HG03060 (cell line): ENCODE results near the gene IBA57.
"Not testable (repeated sequence)": the region's sequence is repeated elsewhere in the genome, so short reads cannot be mapped to it uniquely, and the experiment has no call there.

Source experiments
- ATAC-seq: cut with Tn5 transposase; IDR thresholded peaks from one replicate; pipeline ENCODE4 v1.9.1; 2021; ENCODE audit warnings: low read depth, moderate number of reproducible peaks; ENCODE audit not compliant: unreplicated experiment

Gene IBA57

GRCh38 chr1:228170666-228171065, 5.1 kb downstream of the IBA57 start:
- no peak for ATAC-seq

DNA sequence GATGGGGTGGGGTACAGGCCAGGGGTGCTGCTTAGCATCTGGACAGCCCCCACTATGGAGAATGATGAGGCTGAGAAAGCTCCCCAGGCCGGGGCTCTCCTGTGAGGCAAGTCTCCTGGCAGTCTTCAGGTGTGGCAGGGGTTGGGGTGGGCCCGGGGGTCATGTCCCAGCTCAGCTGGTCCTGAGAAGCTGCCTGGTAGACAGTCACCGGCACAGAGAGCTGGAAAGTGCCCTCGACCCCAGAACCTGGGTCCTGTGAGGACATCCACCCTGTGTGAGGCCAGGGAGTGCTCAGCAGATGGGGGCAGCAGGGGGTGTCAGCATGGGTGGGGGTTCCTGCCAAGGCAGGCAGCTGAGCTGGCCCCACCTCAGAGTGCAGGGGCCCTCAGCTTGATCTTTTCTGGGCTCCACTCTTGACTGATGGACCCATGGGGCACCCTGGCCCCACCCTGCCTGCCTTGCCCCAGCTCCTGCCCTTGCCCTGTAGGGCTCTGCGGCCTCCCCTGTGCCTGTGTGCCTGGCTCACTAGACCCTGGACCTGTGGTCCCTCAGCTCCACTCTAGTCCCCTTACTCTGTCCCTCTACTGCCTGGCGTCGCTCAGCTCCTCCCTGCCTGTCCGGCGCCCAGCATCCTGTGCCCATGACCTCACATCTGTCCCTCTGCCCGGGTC, 5.8 kb downstream of the IBA57 start:
- ATAC-seq: no peak

DNA sequence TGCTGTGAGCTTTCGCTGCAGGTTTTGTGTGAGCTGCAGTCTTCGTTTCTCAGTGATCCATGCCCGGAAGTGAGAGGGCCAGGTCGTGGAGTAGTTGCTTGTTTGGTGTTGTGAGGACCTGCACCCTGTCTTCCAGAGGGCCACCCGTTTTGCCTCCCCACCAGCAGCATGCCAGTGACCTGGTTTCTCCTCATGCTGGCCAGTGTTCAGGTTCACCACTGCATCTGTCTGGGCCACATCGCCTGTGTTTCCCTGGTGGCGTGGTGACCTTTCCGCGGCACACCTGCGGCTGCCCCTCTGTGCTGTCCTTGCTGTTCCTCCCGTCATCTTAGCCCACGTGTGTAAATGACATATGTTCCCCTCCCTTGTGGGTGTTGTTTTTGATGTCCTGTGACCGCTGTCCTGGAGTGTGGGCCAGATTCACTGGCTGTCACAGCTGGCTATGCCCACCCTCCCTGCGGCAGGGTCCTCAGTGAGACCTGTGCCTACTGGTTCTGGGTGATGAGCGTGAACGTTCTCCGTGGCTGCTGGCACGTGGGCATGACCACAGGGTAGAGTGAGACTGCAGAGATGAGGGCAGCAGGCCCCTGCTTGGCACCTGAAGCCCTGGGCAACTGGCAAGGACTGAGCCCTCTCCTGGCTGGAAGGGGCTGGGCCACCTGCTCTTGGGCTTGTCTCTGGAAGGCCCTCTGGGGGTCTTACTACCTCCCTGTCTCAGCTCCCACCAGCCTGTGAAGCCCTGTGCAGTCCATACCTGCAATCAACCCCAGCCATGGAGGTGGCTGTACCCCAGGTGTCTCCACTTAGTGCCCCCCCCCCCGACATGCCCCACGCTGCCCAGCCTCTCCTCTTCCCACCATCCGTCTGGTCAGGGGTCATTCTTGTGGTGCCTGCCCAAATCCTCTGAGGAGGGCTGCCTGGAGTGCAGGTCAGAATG, 7.3 kb downstream of the IBA57 start:
- no peak for ATAC-seq

DNA sequence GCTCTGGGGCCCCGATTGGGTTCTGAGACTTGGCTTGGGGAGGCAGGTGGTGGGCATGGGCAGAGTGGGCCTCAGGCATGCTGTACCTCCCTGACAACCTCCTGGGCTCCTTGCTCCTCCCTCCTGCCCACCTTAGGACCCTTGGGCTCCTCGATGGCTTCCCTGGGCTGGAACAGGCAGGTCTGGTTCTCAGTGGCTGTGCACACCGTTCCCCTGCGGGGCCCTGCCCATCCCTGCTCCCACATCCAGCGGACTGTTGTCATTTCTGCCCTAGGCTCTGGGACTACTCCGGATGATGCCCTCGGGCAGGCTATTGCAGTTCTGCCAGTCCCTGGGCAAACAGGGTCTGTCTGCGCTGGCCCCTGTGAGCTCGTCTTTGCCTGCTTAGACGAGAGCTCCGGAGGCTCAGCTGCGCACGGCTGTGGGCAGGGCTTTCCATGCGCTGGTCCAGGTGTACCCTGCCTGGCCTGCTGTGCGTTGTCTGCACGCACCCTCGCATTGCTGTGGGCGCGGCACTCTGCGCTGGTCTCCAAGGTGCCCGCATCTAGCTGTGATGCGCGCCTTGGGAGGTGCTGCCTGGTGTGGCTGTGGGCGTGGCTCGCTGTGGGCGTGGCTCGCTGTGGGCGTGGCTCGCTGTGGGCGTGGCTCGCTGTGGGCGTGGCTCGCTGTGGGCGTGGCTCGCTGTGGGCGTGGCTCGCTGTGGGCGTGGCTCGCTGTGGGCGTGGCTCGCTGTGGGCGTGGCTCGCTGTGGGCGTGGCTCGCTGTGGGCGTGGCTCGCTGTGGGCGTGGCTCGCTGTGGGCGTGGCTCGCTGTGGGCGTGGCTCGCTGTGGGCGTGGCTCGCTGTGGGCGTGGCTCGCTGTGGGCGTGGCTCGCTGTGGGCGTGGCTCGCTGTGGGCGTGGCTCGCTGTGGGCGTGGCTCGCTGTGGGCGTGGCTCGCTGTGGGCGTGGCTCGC, 8.2 kb downstream of the IBA57 start:
- not testable (repeated sequence) for ATAC-seq

DNA sequence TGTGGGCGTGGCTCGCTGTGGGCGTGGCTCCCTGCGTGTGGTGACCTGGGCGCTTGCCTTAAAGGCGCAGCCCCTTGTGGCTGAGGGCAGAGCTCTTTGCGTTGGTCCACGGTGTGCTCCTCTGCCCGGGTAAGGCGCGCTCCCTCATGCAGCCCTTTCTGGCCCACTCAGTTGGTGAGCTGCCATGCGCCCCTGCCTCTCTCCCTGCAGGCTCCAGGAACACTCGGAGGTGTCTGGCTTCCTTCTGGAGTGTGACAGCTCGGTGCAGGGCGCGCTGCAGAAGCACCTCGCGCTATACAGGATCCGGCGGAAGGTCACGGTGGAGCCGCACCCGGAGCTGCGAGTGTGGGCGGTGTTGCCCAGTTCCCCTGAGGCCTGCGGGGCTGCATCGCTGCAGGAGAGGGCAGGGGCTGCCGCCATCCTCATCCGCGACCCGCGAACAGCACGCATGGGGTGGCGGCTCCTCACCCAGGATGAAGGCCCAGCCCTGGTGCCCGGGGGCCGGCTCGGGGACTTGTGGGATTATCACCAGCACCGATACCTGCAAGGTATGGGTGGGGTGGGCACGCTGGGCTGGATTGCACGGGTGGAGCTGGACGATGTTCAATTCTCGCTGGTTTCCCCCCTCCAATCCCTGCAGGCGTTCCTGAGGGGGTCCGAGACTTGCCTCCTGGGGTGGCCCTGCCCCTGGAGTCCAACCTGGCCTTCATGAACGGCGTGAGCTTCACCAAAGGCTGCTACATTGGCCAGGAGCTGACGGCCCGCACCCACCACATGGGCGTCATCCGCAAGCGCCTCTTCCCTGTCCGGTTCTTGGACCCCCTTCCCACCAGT, 9.1 kb downstream of the IBA57 start:
- no peak for ATAC-seq

DNA sequence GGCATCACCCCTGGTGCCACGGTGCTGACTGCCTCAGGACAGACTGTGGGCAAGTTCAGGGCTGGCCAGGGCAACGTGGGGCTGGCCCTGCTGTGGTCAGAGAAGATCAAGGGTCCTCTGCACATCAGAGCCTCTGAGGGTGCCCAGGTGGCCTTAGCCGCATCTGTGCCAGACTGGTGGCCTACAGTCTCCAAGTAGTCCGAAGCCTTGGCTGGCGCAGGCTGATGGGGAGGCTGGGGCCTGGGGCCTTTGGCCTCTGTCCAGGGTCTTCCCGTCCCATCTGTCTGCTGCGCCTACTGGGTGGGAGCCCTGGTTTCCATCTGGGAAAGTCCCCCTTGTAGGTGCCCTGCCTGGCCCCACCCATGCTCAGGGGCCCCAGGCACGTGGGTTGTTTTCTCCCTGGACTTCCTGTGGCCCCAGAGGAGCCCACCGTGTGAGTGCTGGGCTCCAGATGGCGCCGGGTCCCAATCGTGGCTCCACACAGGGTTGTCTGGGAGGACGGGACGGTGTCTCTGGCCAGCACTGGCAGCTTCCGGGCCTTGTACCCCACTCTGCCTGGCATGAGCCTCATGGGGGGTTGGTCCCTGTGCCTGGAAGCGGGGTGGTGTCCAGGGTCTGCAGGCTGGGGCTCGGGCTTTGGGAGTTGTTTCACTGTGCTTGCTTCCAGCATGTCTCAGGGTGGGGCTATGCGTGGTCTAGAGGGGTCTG, 9.9 kb downstream of the IBA57 start:
- ATAC-seq: no peak

GRCh38 chr1:228176024-228176395, 10.4 kb downstream of the IBA57 start:
- no peak for ATAC-seq

- no peak for ATAC-seq
These were observed 11.0 kb downstream of the IBA57 start for GRCh38 chr1:228176461-228177182.

GRCh38 chr1:228177183-228177475, 11.5 kb downstream of the IBA57 start:
- no peak for ATAC-seq

DNA sequence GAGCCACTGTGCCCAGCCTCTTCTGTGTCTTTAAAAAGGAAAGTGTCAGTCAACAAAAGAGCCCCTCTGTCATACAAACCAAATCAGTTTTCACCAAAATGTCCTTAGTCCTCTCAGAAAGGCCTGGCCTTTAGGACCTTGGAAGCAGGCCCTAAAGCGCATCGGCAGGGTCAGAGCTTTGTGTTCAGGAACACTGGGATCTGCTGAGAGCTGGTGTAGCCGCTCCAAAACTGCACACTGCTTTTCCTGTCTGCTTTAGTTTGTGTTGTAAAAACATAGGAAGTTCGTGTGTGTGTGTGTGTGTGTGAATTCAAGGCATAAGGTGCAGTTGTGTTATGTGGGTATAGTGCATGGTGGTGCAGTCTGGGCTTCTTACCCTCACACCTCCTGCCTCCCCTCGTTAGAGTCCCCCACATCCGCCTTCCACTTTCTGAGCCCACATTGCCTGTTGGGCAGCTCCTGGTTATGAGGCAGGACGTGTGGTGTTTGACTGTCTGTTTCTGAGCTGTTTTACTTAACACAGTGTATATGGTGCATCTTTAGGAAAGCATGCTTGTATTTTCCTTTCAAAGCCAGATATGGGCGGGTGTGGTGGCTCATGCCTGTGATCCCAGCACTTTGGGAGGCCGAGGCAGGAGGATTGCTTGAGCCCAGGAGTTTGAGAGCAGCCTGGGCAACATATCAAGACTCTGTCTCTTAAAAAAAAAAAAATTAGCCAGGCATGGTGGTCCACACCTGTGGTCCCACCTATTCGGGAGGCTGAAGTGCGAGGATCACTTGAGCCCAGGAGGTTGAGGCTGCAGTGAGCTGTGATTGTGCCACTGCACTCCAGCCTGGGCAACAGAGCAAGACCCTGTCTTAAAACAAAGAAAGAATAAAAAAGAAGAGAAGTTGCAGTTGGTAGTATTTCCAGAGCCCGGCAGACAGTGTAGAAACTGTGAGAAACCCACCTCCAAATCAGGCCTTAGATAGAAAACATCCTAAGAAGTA, 12.4 kb downstream of the IBA57 start:
- ATAC-seq: no peak

DNA sequence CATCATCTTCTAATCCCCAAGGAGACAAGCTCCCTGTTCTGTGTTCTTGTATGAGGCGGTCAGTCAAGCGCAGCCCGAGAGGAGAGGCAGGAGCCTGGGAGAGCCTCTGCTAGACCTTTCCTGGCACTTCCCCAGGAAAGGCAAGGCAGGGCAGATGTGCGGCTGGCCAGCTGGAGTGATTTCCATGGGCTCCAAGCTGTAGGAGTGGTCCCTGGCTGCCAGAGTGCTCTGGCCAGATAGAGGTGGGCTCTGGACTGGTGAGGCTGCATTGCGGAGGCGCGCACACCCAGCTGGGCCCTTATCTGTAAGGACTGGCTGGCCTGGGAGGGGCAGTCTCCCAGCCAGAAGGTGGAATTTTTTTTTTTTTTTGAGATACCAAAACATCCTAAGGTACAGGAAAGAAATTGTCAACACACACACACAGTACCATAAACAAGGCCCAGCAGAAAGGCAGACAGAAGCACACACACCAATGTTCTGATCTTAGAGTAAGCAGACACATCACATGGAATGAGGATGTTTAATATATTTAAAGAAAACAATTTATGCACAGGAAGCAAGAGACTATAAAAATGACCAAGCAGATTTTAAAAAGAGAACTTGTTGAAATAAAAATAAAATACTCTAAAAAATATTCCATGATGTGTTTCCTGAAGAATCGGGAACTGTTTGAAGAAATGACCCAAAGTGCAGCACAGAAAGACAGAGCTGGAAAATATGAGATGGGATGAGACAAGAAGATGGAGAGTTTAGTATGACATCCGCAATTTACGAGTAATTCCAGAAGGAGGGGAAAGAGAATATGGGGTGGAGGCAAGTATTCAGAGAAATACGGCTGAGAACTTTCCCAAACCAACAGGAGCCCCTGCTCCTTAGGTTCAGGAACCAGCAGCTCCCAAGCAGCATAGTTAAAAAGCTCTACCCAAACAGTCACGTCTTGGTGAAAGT, 13.4 kb downstream of the IBA57 start:
- ATAC-seq: no peak

DNA sequence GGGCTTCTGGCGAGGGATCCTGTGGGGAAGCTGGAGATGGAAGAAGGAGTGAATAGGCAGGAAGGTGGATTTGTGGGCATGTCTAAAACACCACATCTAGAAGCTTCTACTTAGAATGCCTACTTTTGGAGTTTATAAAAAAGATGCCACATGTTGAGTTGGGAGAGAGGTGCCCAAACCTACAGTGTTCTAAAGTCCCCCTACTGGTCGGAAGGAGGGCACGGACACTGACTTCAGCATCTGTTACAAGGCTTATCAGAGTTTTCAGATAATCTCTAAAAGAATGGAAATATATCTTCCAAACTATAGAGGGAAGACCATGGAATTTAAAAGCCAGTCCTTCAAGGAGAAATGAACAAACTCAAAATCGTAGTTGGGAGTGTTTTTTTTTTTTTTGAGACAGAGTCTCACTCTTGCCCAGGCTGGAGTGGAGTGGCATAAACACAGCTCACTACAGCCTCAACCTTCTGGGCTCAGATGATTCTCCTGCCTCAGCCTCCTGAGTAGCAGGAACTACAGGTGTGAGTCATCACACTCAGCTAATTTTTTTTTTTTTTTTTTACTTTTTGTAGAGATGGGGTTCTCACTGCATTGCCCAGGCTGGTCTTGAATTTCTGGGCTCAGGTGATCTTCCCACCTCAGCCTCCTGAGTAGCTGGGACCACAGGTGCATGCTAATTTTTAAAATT, 14.8 kb downstream of the IBA57 start:
- no peak for ATAC-seq

GRCh38 chr1:228180959-228181644, 15.5 kb downstream of the IBA57 start:
- ATAC-seq: no peak

DNA sequence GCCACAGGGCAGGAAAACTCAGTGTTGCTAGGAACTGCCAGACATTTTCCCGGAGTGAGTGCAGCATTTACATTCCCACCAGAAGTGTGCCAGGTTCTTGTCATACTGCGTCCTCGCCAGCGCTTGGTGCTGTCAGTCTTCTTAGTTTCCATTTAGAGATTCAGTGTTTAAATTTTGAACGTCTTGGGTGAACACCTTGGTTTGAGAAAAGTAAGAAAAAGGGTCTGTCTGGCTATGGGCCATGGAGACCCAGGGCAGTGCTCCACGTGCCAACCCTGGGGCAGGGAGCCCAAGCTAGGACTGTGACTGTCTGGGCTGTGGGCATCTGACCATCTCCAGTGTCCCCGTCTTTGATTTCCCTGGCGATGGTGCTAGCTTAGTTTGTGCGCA, 16.0 kb downstream of the IBA57 start:
- no peak for ATAC-seq

GRCh38 chr1:228182296-228183030, 16.9 kb downstream of the IBA57 start:
- no peak for ATAC-seq
